GM23248 (cell line): ENCODE results near the gene CLEC16A. TPM values are rescaled to one million over a fixed set of nuclear protein-coding genes. Genes with fewer than 3 reads are reported as not detected.
A peak's percentile ranks its signal among the peaks of the same experiment; 100 is the strongest.

ENCODE experiments used
- DNase-seq: peaks from one replicate; pipeline ENCODE4 v3.0.0-alpha.2; 2015
- H2AFZ ChIP-seq: fragments of 200-600 bp; sonication (generic); 2 replicates; pipeline ENCODE4 v1.6.1; 2016; ENCODE audit warnings: antibody characterized with exemption
- H3F3A ChIP-seq: fragments of 200-600 bp; sonication (generic); 2 replicates; pipeline ENCODE4 v1.6.1; 2016; ENCODE audit warnings: mild to moderate bottlenecking, antibody characterized with exemption, mixed run types; ENCODE audit not compliant: insufficient read depth
- H3K27ac ChIP-seq: fragments of 200-600 bp; sonication (generic); 2 replicates; pipeline ENCODE4 v1.5.1; 2016; ENCODE audit warnings: mild to moderate bottlenecking
- H3K27me3 ChIP-seq: fragments of 200-600 bp; sonication (generic); replicated peaks from 2 replicates; pipeline ENCODE4 v1.6.1; 2016; ENCODE audit warnings: mild to moderate bottlenecking; ENCODE audit not compliant: insufficient read depth
- H3K36me3 ChIP-seq: fragments of 200-600 bp; sonication (generic); 2 replicates; pipeline ENCODE4 v1.6.1; 2016; ENCODE audit warnings: low read depth, mild to moderate bottlenecking
- H3K4me1 ChIP-seq: fragments of 200-600 bp; sonication (generic); 2 replicates; pipeline ENCODE4 v1.6.1; 2016; ENCODE audit warnings: mild to moderate bottlenecking; ENCODE audit not compliant: insufficient read depth
- H3K4me2 ChIP-seq: fragments of 200-600 bp; sonication (generic); one replicate; pipeline ENCODE4 v1.6.1; 2016; ENCODE audit warnings: mild to moderate bottlenecking; ENCODE audit not compliant: unreplicated experiment
- H3K4me3 ChIP-seq: fragments of 200-600 bp; sonication (generic); 2 replicates; pipeline ENCODE4 v1.5.1; 2016; ENCODE audit warnings: mild to moderate bottlenecking
- H3K79me2 ChIP-seq: fragments of 200-600 bp; sonication (generic); 2 replicates; pipeline ENCODE4 v1.6.1; 2016; ENCODE audit warnings: mild to moderate bottlenecking; ENCODE audit not compliant: insufficient read depth
- H3K9ac ChIP-seq: fragments of 200-600 bp; sonication (generic); 2 replicates; pipeline ENCODE4 v1.6.1; 2016; ENCODE audit warnings: mild to moderate bottlenecking
- H3K9me2 ChIP-seq: fragments of 200-600 bp; sonication (generic); 2 replicates; pipeline ENCODE4 v1.6.1; 2016; ENCODE audit warnings: mixed run types, mild to moderate bottlenecking, moderate library complexity; ENCODE audit not compliant: insufficient read depth
- H3K9me3 ChIP-seq: fragments of 200-600 bp; sonication (generic); one replicate; pipeline ENCODE4 v1.6.1; 2017; ENCODE audit warnings: low read depth
- H4K20me1 ChIP-seq: fragments of 200-600 bp; sonication (generic); 2 replicates; pipeline ENCODE4 v1.6.0; 2016; ENCODE audit not compliant: insufficient read depth
- EZH2 ChIP-seq: fragments of 200-600 bp; sonication (generic); IDR thresholded peaks from 2 replicates; pipeline ENCODE4 v1.6.1; 2018; ENCODE audit warnings: antibody characterized with exemption, mild to moderate bottlenecking; ENCODE audit not compliant: insufficient read depth, poor library complexity, severe bottlenecking
- EZH2phosphoT487 ChIP-seq: fragments of 200-600 bp; sonication (generic); IDR thresholded peaks from 2 replicates; pipeline ENCODE4 v1.6.1; 2018; ENCODE audit warnings: antibody characterized with exemption, moderate library complexity, mild to moderate bottlenecking, low read depth; ENCODE audit not compliant: insufficient read depth
- WGBS, 2 experiments: methylation state at CpG; one replicate each; pipeline ENCODE4 v1.1.6; 2015 to 2017; ENCODE audit warnings: low lambda C conversion rate in 2 of 2, low coverage in 1 of 2; ENCODE audit errors: missing lambda C conversion rate in 2 of 2; 5-methylcytosine and 5-hydroxymethylcytosine counted together
- in situ Hi-C: fragments of 300-500 bp; cut with MboI; formaldehyde crosslinking; loops from 2 replicates; pipeline ENCODE4 v1.15.0; 2020
- polyA plus RNA-seq: library from polyadenylated mRNA; unstranded; fragments of >200 nt; fragmentation: Nextera tagmentation; extraction: Ambion mirVana; gene quantifications from 2 replicates; pipeline ENCODE4 v1.2.1, GENCODE V29; 2016
- total RNA-seq: library from RNA; depleted of rRNA; stranded (reverse); fragments of >200 nt; shearing (Covaris generic); gene quantifications from 2 replicates; pipeline ENCODE4 v1.2.3, GENCODE V29; 2014

CLEC16A gene
- total and polyA plus RNA-seq, 2 experiments from 2014 or later, result 13.2 to 21.4 TPM

DNA sequence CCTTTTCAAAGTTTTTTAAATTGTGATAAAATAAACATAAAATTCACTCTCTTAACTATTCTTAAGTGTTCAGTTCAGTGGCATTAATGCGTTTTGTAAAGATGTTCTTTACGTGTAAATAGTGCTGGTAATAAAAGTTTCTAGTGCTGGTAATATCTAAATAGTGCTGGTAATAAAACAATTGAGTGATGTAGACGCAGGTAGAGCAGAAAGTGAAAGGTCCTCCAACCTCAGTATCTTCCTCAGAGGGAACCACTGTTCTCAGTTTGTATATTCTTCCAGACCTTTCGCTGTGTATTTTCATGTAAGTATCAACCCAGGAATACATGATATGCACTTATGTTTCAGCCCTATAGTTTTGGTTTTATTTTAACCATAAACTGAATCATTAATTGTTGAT lies 53.1 kb downstream of the CLEC16A start:
- Histone ChIP-seq H4K20me1 (no peaks in the 10 kb centered on the region), H3K27ac (no peak overlapping the region), H3K4me3 (no peak overlapping the region), H3K9ac (no peak overlapping the region), H3K4me2 (no peak overlapping the region), H3K4me1 (peaks cover 11% of the 10 kb centered on the region), H3K27me3 (no peaks in the 10 kb centered on the region), H3K9me2 (no peaks in the 10 kb centered on the region), H3F3A (peaks cover 13% of the 10 kb centered on the region), H3K36me3 (no peaks in the 10 kb centered on the region), H2AFZ (no peak overlapping the region), H3K79me2 (no peaks in the 10 kb centered on the region), H3K9me3 (no peaks in the 10 kb centered on the region)
- TF ChIP-seq EZH2 (no peak), EZH2phosphoT487 (no peak)
- DNase-seq, result no peak
- in situ Hi-C loops, result no loop called here
- WGBS, 2 experiments, result 96 to 98% methylated on average over 4 of the region's 4 CpGs

GRCh38 chr16:10999300-10999699 lies 54.9 kb downstream of the CLEC16A start:
- no peaks in the 10 kb centered on the region for H3K9me3 ChIP-seq
- no peaks in the 10 kb centered on the region for H4K20me1 ChIP-seq
- H3F3A ChIP-seq, result peaks cover 10% of the 10 kb centered on the region
- no peaks in the 10 kb centered on the region for H3K79me2 ChIP-seq
- no peak overlapping the region for H3K27ac ChIP-seq
- H3K4me1 ChIP-seq, result peaks cover 6% of the 10 kb centered on the region
- H3K36me3 ChIP-seq, result no peaks in the 10 kb centered on the region
- H3K9ac ChIP-seq, result no peak overlapping the region
- WGBS, 2 experiments, result 90 to 94% methylated on average over 3 of the region's 3 CpGs
- no peak overlapping the region for H3K4me2 ChIP-seq
- in situ Hi-C loops, result no loop called here
- no peak overlapping the region for H2AFZ ChIP-seq
- no peaks in the 10 kb centered on the region for H3K27me3 ChIP-seq
- H3K9me2 ChIP-seq, result no peaks in the 10 kb centered on the region
- TF ChIP-seq EZH2, result no peak
- no peak for TF ChIP-seq EZH2phosphoT487
- no peak for DNase-seq
- H3K4me3 ChIP-seq, result no peak overlapping the region

GRCh38 chr16:11001611-11002010 lies 57.2 kb downstream of the CLEC16A start:
- no peaks in the 10 kb centered on the region for H3K9me3 ChIP-seq
- TF ChIP-seq EZH2phosphoT487, result no peak
- no peak for TF ChIP-seq EZH2
- H3K27ac ChIP-seq, result no peak overlapping the region
- no peaks in the 10 kb centered on the region for H3K36me3 ChIP-seq
- no peak for DNase-seq
- H3K9me2 ChIP-seq, result no peaks in the 10 kb centered on the region
- H2AFZ ChIP-seq, result no peak overlapping the region
- WGBS, 2 experiments, result 98 to 99% methylated on average over 7 of the region's 7 CpGs
- peaks cover 33% of the 10 kb centered on the region for H3F3A ChIP-seq
- no peaks in the 10 kb centered on the region for H3K79me2 ChIP-seq
- H3K4me2 ChIP-seq, result no peak overlapping the region
- H4K20me1 ChIP-seq, result no peaks in the 10 kb centered on the region
- H3K4me1 ChIP-seq, result peaks cover 30% of the 10 kb centered on the region
- no peak overlapping the region for H3K9ac ChIP-seq
- no peak overlapping the region for H3K4me3 ChIP-seq
- no peaks in the 10 kb centered on the region for H3K27me3 ChIP-seq
- in situ Hi-C loops, result no loop called here

GRCh38 chr16:11003141-11003540 lies 58.8 kb downstream of the CLEC16A start:
- no peak for DNase-seq
- Histone ChIP-seq H3K27me3 (no peaks in the 10 kb centered on the region), H3K4me2 (no peak overlapping the region), H4K20me1 (no peaks in the 10 kb centered on the region), H3K4me3 (no peak overlapping the region), H3K27ac (no peak overlapping the region), H3K36me3 (no peaks in the 10 kb centered on the region), H3K9ac (no peak overlapping the region), H2AFZ (no peak overlapping the region), H3F3A (peaks cover 35% of the 10 kb centered on the region), H3K79me2 (no peaks in the 10 kb centered on the region), H3K9me3 (no peaks in the 10 kb centered on the region), H3K4me1 (peaks cover 37% of the 10 kb centered on the region), H3K9me2 (no peaks in the 10 kb centered on the region)
- TF ChIP-seq EZH2phosphoT487, result no peak
- TF ChIP-seq EZH2, result no peak
- WGBS, 2 experiments, result 95 to 96% methylated on average over 12 to 16 of the region's 16 CpGs
- in situ Hi-C loops, result no loop called here

GRCh38 chr16:11004351-11004750 lies 60.0 kb downstream of the CLEC16A start:
- in situ Hi-C loops, result no loop called here
- H2AFZ ChIP-seq, result peak overlapping the region; percentile 26
- no peaks in the 10 kb centered on the region for H3K27me3 ChIP-seq
- peaks cover 35% of the 10 kb centered on the region for H3F3A ChIP-seq
- peak overlapping the region; percentile 42 for H3K9ac ChIP-seq
- no peaks in the 10 kb centered on the region for H3K79me2 ChIP-seq
- no peaks in the 10 kb centered on the region for H3K9me2 ChIP-seq
- no peaks in the 10 kb centered on the region for H4K20me1 ChIP-seq
- WGBS, 2 experiments, result 29 to 32% methylated on average over 4 of the region's 4 CpGs
- H3K27ac ChIP-seq, result peak overlapping the region; percentile 86
- peak overlapping the region; percentile 75 for H3K4me2 ChIP-seq
- no peak for TF ChIP-seq EZH2phosphoT487
- TF ChIP-seq EZH2, result no peak
- H3K9me3 ChIP-seq, result no peaks in the 10 kb centered on the region
- peaks cover 37% of the 10 kb centered on the region for H3K4me1 ChIP-seq
- peak overlapping the region; percentile 20 for H3K4me3 ChIP-seq
- peak; percentile 71 for DNase-seq
- H3K36me3 ChIP-seq, result no peaks in the 10 kb centered on the region
